OCI-LY7 (cell line): ENCODE measurements around the gene SGPL1. TPM values are rescaled to one million over a fixed set of nuclear protein-coding genes. Genes with fewer than 3 reads are reported as not detected.

Experiments
- BruUV-seq: library from RNA; stranded (reverse); fragments of 400-500 nt; replicated peaks from 2 replicates; lab custom pipeline; 2021; lab: Mats Ljungman, UMichigan
- CTCF ChIA-PET: fragments of 300-600 bp; sonication (Branson Sonifier 250); formaldehyde crosslinking; loops from one replicate; lab custom pipeline; 2022; ENCODE audit warnings: antibody characterized with exemption; ENCODE audit not compliant: unreplicated experiment; lab: Charles Lee
- POLR2A ChIA-PET: fragments of 300-600 bp; sonication (Branson Sonifier 250); formaldehyde crosslinking; loops from one replicate; lab custom pipeline; 2022; ENCODE audit warnings: antibody characterized with exemption; lab: Charles Lee
- DNase-seq: peaks from one replicate; pipeline ENCODE4 v3.0.0-alpha.2; 2015; ENCODE audit warnings: low spot score
- H2AFZ ChIP-seq: fragments of 200-600 bp; sonication (generic), shearing (Covaris generic); 2 replicates; pipeline ENCODE4 v1.6.1; 2014; ENCODE audit warnings: mild to moderate bottlenecking, antibody characterized with exemption, low read length, moderate library complexity
- H3K27ac ChIP-seq: fragments of 200-600 bp; sonication (generic); 2 replicates; pipeline ENCODE4 v1.5.1; 2014; ENCODE audit warnings: mixed run types, low read depth, mild to moderate bottlenecking, moderate library complexity, low read length, inconsistent platforms; ENCODE audit not compliant: poor library complexity, severe bottlenecking
- H3K36me3 ChIP-seq: fragments of 200-600 bp; sonication (generic); 2 replicates; pipeline ENCODE4 v1.6.1; 2014; ENCODE audit warnings: mild to moderate bottlenecking, antibody characterized with exemption, low read length, moderate library complexity, mixed read lengths; ENCODE audit not compliant: insufficient read depth
- H3K4me1 ChIP-seq: fragments of 200-600 bp; sonication (generic); 2 replicates; pipeline ENCODE4 v1.5.1; 2014; ENCODE audit warnings: mild to moderate bottlenecking, low read length; ENCODE audit not compliant: insufficient read depth, poor library complexity, severe bottlenecking
- H3K4me2 ChIP-seq: fragments of 200-600 bp; sonication (generic); 2 replicates; pipeline ENCODE4 v1.6.1; 2014; ENCODE audit warnings: mild to moderate bottlenecking, low read length
- H3K4me3 ChIP-seq: fragments of 200-600 bp; sonication (generic); 2 replicates; pipeline ENCODE4 v1.5.1; 2014; ENCODE audit warnings: mild to moderate bottlenecking, low read depth, low read length; ENCODE audit not compliant: poor library complexity, severe bottlenecking
- H3K79me2 ChIP-seq: fragments of 200-600 bp; sonication (generic); 2 replicates; pipeline ENCODE4 v1.6.1; 2016; ENCODE audit warnings: low read depth, mild to moderate bottlenecking, low read length, moderate library complexity, mixed read lengths; ENCODE audit not compliant: insufficient read depth
- H3K9me2 ChIP-seq: fragments of 200-600 bp; sonication (generic); 2 replicates; pipeline ENCODE4 v1.6.1; 2016; ENCODE audit warnings: mild to moderate bottlenecking, low read length, mixed read lengths; ENCODE audit not compliant: insufficient read depth
- H3K9me3 ChIP-seq: fragments of 200-600 bp; sonication (generic); 2 replicates; pipeline ENCODE4 v1.6.1; 2014; ENCODE audit warnings: mild to moderate bottlenecking, mixed run types, low read length, mixed read lengths
- H4K20me1 ChIP-seq: fragments of 200-600 bp; sonication (generic); 2 replicates; pipeline ENCODE4 v1.6.1; 2014; ENCODE audit warnings: mild to moderate bottlenecking, antibody characterized with exemption, low read length, moderate library complexity, mixed read lengths; ENCODE audit not compliant: insufficient read depth
- CTCF ChIP-seq: fragments of 200-600 bp; sonication (generic); conservative IDR thresholded peaks from 2 replicates; pipeline ENCODE4 v1.5.1; 2014; ENCODE audit warnings: mild to moderate bottlenecking, antibody characterized with exemption, low read length, moderate library complexity, mixed read lengths
- EZH2phosphoT487 ChIP-seq: fragments of 200-600 bp; sonication (generic); IDR thresholded peaks from 2 replicates; pipeline ENCODE4 v1.6.1; 2018; ENCODE audit warnings: low read depth, borderline replicate concordance, mild to moderate bottlenecking, mixed run types, antibody characterized with exemption, low read length, moderate library complexity, mixed read lengths
- intact Hi-C: fragments of 100-400 bp; cut with micrococcal nuclease; formaldehyde crosslinking; loops from one replicate; pipeline ENCODE4 v1.10.0; 2022; ENCODE audit not compliant: unreplicated experiment
- total RNA-seq, 2 experiments: library from RNA; depleted of rRNA in 1 of 2; stranded (reverse); fragments of >200 nt in 1 of 2; shearing (Covaris generic) in 1 of 2; gene quantifications; 2 replicates each; pipeline ENCODE4 v1.2.3, GENCODE V29; 2014 to 2022

Gene SGPL1
- total RNA-seq, 2 experiments from 2014 or later, result 11.7 to 25.1 TPM

GRCh38 chr10:70782086-70782745, 33.5 kb upstream of the SGPL1 start:
- Histone ChIP-seq H3K4me1 (no peaks in the 10 kb centered on the region), H3K9me2 (no peaks in the 10 kb centered on the region), H3K36me3 (no peaks in the 10 kb centered on the region), H3K4me3 (no peak overlapping the region), H3K4me2 (no peak overlapping the region), H4K20me1 (no peaks in the 10 kb centered on the region), H2AFZ (no peak overlapping the region), H3K27ac (no peak overlapping the region), H3K79me2 (no peaks in the 10 kb centered on the region), H3K9me3 (no peaks in the 10 kb centered on the region)
- no peak for DNase-seq
- ChIA-PET POLR2A (interaction anchor here (0.6 kb wide), 1 partner anchor 98 kb away, joined by 4 read pairs; no protein-coding TSS in a partner anchor), CTCF (no interaction called here)
- TF ChIP-seq EZH2phosphoT487, result no peak
- TF ChIP-seq CTCF, result no peak
- no TSS peak for BruUV-seq
- intact Hi-C loops, result no loop called here

GRCh38 chr10:70782746-70783680, 32.7 kb upstream of the SGPL1 start:
- no peaks in the 10 kb centered on the region for H3K9me2 ChIP-seq
- TF ChIP-seq CTCF, result no peak
- no peak for TF ChIP-seq EZH2phosphoT487
- no peaks in the 10 kb centered on the region for H3K79me2 ChIP-seq
- no peak for DNase-seq
- no peaks in the 10 kb centered on the region for H3K4me1 ChIP-seq
- CTCF ChIA-PET, result no interaction called here
- H2AFZ ChIP-seq, result no peak overlapping the region
- POLR2A ChIA-PET, result no interaction called here
- H3K9me3 ChIP-seq, result no peaks in the 10 kb centered on the region
- no peaks in the 10 kb centered on the region for H4K20me1 ChIP-seq
- H3K36me3 ChIP-seq, result no peaks in the 10 kb centered on the region
- no TSS peak for BruUV-seq
- intact Hi-C loops, result no loop called here
- no peak overlapping the region for H3K4me3 ChIP-seq
- no peak overlapping the region for H3K27ac ChIP-seq
- no peak overlapping the region for H3K4me2 ChIP-seq
